ENCODE measurements around the gene APLP2.

- TF ChIP-seq CTCF (conservative IDR thresholded peaks at IDR 0.05 in 1 of 2, IDR thresholded peaks at IDR 0.05 in 1 of 2; ENCODE audit: low read depth in 1 of 2, low read length in 2 of 2) = no peak
- TF ChIP-seq EZH2 (IDR thresholded peaks at IDR 0.05; ENCODE audit: low read length, missing control alignments) = no peak
Observed at GRCh38 chr11:130189492-130190210, 120.0 kb downstream of the APLP2 start.
